Right atrium auricular region (tissue), 2 donors: ENCODE results near the gene SEC61G. TPM values are rescaled to one million over a fixed set of nuclear protein-coding genes. Genes with fewer than 3 reads are reported as not detected.

Source experiments
- DNase-seq: peaks from one replicate; pipeline ENCODE4 v3.0.0-alpha.2; 2019; ENCODE audit warnings: low spot score
- H3K27ac ChIP-seq, 2 donors: fragments of 200-600 bp; sonication (generic); 1 replicate in 1 of 2; 2 replicates in 1 of 2; pipeline ENCODE4 v1.5.1; 2016 to 2019
- H3K27me3 ChIP-seq, 2 donors: fragments of 200-600 bp; sonication (generic); one replicate each; pipeline versions ENCODE4 v1.5.1 to v1.6.0; 2017 to 2019
- H3K36me3 ChIP-seq: fragments of 200-600 bp; sonication (generic); one replicate; pipeline ENCODE4 v1.5.1; 2016
- H3K4me1 ChIP-seq, 2 donors: fragments of 200-600 bp; sonication (generic); one replicate each; pipeline versions ENCODE4 v1.5.1 to v1.6.0; 2017 to 2019
- H3K4me3 ChIP-seq, 2 donors: fragments of 200-600 bp; sonication (generic); 1 replicate in 1 of 2; 2 replicates in 1 of 2; pipeline ENCODE4 v1.5.1; 2017 to 2019; ENCODE audit warnings: mild to moderate bottlenecking in 1 of 2, moderate library complexity in 1 of 2
- H3K9me3 ChIP-seq, 2 donors: fragments of 200-600 bp; sonication (generic); one replicate each; pipeline ENCODE4 v1.5.1; 2019
- total RNA-seq, 2 donors: library from RNA; depleted of rRNA; stranded (reverse); fragments of >200 nt; gene quantifications; one replicate each; pipeline ENCODE4 v1.1.0, GENCODE V29; 2016
- TF ChIP-seq, protein P1 (sequence below), 2 donors: fragments of 200-600 bp; sonication (generic); IDR thresholded peaks; one replicate each; pipeline ENCODE4 v1.5.1; 2019; ENCODE audit warnings: antibody characterized with exemption in 2 of 2

The SEC61G gene
- total RNA-seq, 2 donors from 2014 or later, result 219 to 307 TPM

DNA sequence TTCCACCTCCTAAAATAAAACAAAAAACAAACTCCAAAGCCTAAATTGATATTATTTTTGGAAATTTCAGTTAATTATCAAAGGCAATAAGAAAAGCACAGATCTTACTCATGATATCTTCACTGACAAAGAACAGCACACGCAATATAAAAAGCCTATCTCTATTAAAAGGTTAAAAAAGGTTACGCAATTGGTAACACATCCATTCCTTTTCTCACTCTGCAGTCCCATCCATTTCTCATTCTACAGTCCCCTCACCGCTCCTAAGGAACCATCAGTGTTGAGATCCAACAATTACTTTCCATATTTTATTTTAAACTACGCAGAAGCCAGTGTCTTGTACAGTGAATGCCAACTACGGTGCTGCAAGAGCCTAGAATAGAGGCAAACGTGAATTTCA lies 1.3 kb downstream of the SEC61G start:
- H3K4me3 ChIP-seq, result peak overlapping the region; percentile 88 to 100
- H3K4me1 ChIP-seq, result peaks cover 0 to 26% of the 10 kb centered on the region in 2 donors
- DNase-seq, result no peak
- TF ChIP-seq, protein P1, sequence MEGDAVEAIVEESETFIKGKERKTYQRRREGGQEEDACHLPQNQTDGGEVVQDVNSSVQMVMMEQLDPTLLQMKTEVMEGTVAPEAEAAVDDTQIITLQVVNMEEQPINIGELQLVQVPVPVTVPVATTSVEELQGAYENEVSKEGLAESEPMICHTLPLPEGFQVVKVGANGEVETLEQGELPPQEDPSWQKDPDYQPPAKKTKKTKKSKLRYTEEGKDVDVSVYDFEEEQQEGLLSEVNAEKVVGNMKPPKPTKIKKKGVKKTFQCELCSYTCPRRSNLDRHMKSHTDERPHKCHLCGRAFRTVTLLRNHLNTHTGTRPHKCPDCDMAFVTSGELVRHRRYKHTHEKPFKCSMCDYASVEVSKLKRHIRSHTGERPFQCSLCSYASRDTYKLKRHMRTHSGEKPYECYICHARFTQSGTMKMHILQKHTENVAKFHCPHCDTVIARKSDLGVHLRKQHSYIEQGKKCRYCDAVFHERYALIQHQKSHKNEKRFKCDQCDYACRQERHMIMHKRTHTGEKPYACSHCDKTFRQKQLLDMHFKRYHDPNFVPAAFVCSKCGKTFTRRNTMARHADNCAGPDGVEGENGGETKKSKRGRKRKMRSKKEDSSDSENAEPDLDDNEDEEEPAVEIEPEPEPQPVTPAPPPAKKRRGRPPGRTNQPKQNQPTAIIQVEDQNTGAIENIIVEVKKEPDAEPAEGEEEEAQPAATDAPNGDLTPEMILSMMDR (IDR thresholded peaks at IDR 0.05), result no peak
- no peaks in the 10 kb centered on the region for H3K9me3 ChIP-seq
- H3K36me3 ChIP-seq, result peaks cover 23% of the 10 kb centered on the region
- H3K27me3 ChIP-seq, result no peaks in the 10 kb centered on the region
- H3K27ac ChIP-seq, result no peak overlapping the region

DNA sequence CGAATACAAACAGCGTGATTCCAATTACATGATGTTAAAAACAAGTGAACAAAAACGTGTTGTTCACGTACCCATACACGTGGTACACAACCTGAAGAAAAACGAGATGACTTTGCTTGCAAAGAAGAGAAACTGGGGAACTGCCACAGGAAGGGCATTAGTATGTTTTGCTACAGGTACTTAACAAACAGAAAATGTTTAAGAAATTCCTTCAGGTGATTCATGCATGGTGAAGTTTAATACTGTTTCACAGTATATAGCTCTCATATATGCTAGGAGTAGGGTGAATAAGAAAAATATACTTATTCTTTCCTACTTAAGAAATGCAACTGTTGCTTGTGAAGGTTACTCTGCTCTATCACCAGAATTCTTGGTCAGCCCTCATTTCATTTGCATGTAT lies 9.8 kb downstream of the SEC61G start:
- Histone ChIP-seq H3K27me3 (no peaks in the 10 kb centered on the region), H3K36me3 (peaks cover 60% of the 10 kb centered on the region), H3K27ac (no peak overlapping the region), H3K4me1 (no peaks in the 10 kb centered on the region), H3K4me3 (no peak overlapping the region), H3K9me3 (no peaks in the 10 kb centered on the region)
- DNase-seq, result no peak
- TF ChIP-seq, protein P1 (IDR thresholded peaks at IDR 0.05), result no peak

DNA sequence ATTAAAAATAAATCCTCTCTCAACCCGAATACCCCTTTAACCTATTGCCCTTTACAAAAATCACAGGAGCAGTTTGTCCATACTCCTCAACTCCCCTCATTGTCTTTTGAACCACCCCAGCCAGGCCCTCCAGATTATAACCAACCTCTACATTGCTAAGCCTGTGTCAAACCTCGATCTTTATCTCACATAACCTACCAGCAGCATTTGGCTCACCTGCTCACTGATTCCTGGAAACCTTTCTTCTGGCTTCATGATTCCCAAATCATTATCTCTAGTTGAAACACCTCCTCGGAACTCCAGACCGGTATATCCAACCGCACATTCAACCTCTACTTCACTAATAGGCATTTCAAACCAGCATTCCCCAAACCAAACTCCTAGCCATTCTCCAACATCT lies 11.8 kb downstream of the SEC61G start:
- Histone ChIP-seq H3K36me3 (peaks cover 44% of the 10 kb centered on the region), H3K27me3 (no peaks in the 10 kb centered on the region), H3K4me1 (no peaks in the 10 kb centered on the region), H3K9me3 (no peaks in the 10 kb centered on the region), H3K27ac (no peak overlapping the region), H3K4me3 (no peak overlapping the region)
- DNase-seq, result no peak
- TF ChIP-seq, protein P1 (IDR thresholded peaks at IDR 0.05), result no peak

DNA sequence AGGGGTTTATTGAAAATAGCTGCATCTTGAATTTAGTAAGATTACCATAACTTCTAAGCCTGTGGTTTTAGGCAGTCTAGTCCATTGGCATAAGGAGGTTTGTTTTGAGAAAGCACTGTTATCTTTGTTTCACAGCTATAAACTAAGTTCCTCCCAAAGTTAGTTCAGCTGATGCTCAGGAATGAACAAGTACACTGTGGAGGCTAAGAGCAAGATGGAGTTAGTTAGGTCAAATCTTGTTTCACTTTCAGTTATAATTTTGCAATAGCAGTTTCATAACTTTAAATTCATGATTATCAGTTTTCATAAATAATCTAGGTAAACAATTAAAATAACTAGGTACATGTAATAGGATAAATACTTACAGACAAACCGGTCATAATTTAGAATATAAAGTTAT lies 15.4 kb downstream of the SEC61G start:
- DNase-seq, result no peak
- H3K27me3 ChIP-seq, result no peaks in the 10 kb centered on the region
- peaks cover 14% of the 10 kb centered on the region for H3K36me3 ChIP-seq
- no peaks in the 10 kb centered on the region for H3K9me3 ChIP-seq
- H3K4me1 ChIP-seq, result no peaks in the 10 kb centered on the region
- H3K27ac ChIP-seq, result no peak overlapping the region
- TF ChIP-seq, protein P1 (IDR thresholded peaks at IDR 0.05), result no peak
- no peak overlapping the region for H3K4me3 ChIP-seq

DNA sequence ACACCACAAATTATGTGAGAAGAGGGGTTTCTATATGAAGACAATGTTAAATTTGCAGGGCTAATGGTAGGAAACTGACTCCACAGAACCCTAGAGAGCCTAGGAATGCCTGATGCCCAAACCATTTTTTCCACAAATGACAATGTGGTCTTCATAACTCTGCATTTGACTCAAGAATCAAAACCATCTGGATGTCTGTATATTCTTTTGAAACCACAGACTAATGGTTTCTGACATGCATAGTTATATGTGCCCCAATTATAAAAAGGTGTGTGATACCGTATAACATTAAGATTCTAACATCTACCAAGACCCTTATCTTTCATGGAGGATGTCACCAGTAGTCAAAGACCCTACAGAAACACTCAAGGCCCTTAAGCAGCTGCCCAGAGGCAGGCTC lies 20.3 kb downstream of the SEC61G start:
- TF ChIP-seq, protein P1 (IDR thresholded peaks at IDR 0.05), result no peak

DNA sequence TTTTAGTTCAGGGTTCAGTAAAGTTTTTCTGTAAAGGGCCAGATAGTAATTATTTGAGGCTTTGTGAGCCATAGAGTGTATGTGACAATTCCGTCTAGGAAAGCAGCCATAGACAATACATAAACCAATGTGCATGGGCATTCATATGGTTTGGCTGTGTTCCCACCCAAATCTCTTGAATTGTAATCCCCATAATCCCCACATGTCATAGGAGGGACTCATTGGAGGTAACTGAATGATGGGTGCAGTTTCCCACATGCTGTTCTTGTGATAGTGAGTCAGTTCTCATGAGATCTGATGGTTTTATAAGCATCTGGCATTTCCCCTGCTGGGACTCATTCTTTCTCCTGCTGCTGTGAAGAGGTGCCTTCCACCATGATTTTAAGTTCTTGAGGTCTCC lies 29.9 kb downstream of the SEC61G start:
- H3K4me3 ChIP-seq, result no peak overlapping the region
- H3K27me3 ChIP-seq, result no peaks in the 10 kb centered on the region
- no peaks in the 10 kb centered on the region for H3K9me3 ChIP-seq
- DNase-seq, result no peak
- TF ChIP-seq, protein P1 (IDR thresholded peaks at IDR 0.05), result no peak
- no peaks in the 10 kb centered on the region for H3K4me1 ChIP-seq
- H3K27ac ChIP-seq, result no peak overlapping the region
- no peaks in the 10 kb centered on the region for H3K36me3 ChIP-seq

More for the DNA sequence above, 20.3 kb downstream of the SEC61G start:
- DNase-seq, result no peak
- no peak overlapping the region for H3K27ac ChIP-seq
- H3K4me3 ChIP-seq, result no peak overlapping the region
- H3K27me3 ChIP-seq, result no peaks in the 10 kb centered on the region
- no peaks in the 10 kb centered on the region for H3K4me1 ChIP-seq
- no peaks in the 10 kb centered on the region for H3K36me3 ChIP-seq
- no peaks in the 10 kb centered on the region for H3K9me3 ChIP-seq
